HG03108 (cell line): ENCODE data around the gene CCT5.

Experiments
- ATAC-seq: cut with Tn5 transposase; IDR thresholded peaks from one replicate; pipeline ENCODE4 v1.9.1; 2021; ENCODE audit warnings: moderate library complexity; ENCODE audit not compliant: unreplicated experiment

CCT5 gene

GRCh38 chr5:10249948-10250805 lies at the start of gene CCT5:
Gene CCT5, plus strand, starts transcription at chr5:10250280. Its CDS starts 61 bp downstream, at chr5:10250341.
- ATAC-seq = peak; percentile 80

DNA sequence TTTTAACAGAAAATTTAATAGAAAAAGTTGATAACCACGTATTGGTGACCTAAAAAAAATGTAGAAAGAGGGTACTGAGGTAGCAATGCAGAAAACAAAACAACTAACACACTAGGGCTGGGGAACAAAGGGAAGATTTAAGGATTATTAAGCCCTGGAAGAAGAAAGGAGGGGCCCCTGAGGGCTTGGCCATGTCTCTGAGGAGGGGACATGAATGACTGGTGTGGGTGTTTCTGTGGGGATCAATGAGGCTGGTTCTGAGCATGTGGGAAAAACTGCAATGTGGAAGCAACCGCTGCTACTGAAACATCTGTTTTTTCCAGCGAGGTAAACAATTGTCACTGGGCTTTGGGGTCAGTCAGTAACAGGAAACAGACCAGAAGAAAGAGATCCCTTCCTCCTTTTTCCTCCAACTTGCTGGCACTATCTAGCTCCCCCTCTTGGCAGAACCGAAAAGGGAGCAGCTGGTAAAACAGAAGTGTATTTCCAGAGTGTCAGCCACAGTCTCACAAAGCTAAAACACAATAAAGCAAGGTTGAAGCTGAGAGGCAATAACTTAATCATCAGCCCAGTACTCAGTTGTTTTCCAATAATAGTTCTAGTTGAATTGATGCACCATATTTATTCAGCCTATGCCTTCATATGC lies 48.7 kb upstream of the CCT5 start:
- ATAC-seq = no peak

DNA sequence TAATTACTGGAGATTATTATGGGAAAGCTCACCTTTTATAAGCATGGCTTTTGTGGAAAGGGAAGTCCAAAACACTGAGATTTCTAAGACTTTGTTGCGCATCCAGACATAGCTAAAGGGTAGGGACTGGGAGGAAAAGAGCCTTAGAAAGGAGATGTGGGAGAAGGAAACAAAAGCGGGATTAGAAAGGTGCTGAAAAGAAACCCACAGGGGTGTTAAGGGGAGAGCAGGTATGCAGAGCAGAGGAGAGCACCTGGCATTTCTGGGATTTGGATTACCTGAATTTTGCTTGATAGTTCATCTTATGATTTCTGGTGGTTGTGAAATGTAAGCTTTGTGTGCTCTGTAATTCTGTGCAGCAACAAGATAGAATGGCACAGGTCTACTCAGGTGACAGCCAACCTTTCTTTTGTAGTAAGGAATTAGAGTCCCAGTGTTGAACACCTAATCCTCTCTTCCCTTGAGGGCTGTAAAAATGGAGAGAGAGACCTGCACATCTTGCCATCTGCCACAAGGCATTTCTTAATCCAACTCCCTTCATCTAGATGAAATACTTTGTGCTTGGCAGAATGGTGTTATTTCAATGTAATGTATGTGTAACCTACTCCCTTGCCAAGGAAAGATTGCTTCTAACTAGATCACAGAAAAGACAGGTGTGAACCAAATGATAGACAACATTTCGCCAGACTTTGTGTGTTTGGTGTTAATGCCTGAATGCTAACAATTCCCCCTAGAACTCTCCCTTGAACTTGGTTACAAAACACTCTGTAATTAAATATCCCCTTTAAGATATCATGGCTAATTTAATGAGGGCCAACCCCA lies 47.8 kb upstream of the CCT5 start:
- no peak for ATAC-seq

DNA sequence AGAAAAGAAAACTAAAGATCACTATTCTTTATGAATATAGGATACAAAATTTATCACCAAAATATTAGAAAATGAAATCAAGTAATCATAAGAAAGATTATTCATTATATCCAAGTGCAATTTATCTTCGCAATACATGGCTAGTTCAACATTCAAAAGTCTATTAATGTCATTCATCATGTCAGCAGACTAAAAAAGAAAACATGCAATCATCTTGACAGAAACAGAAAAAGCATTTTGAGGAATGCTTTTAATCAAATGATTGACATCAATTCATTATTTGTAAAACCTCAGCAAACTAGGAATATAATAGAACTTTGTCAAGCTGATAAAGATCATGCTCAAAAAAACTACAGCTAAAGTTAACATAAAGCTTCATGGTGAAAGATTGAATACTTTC lies 41.1 kb upstream of the CCT5 start:
- ATAC-seq = no peak

DNA sequence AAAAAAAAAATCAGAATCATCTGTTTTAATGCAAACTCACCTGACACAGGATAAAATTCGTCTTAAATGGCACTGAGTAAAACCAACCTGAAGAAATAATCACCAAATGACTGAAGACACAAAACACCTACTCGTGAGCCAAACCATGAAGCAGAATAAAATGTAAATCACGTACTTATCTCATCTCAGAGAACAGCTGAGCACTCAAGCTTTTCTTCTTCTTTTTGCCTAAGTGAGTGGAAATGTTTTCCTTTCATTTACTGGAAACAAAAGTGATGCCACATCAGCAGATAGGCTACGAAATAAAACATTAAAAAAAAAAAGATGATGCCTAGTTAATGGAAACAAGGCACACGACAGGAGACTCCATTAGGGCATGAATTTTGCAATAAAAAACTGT lies 36.8 kb upstream of the CCT5 start:
- ATAC-seq = no peak

DNA sequence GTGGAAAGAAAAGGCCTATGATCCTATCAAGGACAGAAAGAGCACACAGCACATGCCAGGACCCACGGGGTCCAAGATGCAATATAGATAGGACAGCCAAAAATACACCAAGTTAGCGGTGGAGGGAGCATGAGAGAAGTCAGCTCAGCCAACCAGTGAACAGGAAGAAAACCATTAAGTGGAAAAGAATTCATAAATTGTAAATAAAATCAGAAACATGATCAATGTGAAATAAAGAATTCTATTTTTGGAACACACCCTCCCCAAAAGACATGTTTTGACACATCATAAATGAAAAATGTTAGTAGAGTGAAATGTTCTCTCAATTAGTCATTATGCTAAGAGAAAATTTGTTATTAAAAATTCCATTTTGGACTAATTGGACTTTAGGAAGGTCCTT lies 36.0 kb upstream of the CCT5 start:
- ATAC-seq = no peak

DNA sequence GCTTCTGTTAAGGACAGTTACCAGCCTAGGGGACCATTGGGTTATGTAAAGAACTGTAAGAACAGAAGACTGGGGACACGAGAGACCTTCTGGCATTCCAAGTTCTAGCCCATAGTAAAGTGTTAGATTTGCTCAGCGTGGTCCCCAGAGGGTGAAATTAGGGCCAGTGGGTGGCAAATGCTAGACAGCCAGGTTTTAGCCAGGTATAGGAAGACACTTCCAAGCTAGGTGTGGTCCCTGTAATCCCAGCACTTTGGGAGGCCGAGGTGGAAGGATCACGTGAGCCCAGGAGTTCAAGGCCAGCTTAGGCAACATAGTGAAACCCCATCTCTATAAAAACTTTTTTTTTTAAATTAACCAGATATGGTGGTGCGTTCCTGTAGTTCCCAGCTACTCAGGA lies 34.7 kb upstream of the CCT5 start:
- ATAC-seq = no peak

GRCh38 chr5:10216107-10216506 lies 34.0 kb upstream of the CCT5 start:
- no peak for ATAC-seq

DNA sequence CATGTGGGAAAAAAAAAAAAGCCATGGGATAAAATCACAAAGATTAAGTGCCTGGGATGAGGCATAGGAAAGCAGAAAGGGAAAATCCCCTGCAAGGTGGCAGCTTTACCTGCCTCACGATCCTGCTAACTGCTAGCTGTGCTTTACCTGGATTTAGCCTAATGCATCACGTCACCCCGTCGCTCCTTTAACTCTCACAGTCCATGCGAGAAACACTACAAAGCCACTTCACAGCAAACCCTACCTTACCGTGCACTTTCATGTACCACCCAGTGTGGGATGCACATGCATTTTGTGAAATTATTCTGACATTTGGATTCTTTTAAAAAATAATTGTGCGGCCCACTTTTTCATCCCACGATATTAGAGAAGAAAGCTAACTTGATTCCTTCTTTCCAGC lies 31.4 kb upstream of the CCT5 start:
- no peak for ATAC-seq

GRCh38 chr5:10219068-10219467 lies 31.0 kb upstream of the CCT5 start:
- ATAC-seq = no peak

GRCh38 chr5:10220248-10220647 lies 29.8 kb upstream of the CCT5 start:
- ATAC-seq = no peak

DNA sequence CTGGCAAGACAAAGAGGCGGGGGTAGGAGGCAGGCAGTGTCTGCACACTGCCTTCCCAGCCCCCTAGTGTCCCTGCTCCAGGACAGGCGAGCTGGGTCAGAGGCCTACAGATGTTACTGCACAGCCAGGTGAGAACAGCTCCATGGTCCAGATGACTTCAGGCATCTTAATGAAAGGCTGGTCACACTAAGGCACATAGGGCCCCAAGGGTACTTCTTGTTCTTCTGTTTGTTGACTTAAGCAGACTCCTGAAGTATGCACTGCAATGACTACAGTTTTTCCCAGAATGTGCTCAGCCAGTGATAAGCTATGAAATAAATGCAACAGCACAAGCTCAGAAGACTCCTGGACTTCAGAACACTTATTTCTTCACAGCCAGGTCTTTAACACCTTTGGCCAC lies 27.8 kb upstream of the CCT5 start:
- ATAC-seq = no peak

DNA sequence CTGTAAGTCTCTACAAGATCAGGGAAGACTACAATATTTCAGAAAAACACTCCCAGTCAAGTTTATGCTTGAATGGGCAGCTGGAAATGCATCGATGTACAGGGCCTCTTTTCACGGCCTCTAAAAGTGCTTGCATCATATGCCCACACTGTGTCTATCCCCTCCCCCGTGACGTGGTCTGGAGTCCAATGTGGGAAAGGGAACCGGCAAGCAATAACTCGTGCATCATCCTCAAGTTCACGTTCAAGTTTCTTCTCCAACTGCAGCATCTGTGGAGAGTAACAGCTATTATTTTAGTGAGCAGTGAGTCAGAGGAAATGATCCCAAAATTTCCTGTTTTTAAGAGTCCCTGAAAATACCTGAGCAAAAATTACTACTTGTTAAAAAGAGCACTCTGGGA lies 22.7 kb upstream of the CCT5 start:
- ATAC-seq = no peak

- ATAC-seq = no peak
These were observed 21.8 kb upstream of the CCT5 start for GRCh38 chr5:10228288-10228687.

GRCh38 chr5:10229306-10230048 lies 20.6 kb upstream of the CCT5 start:
- ATAC-seq = no peak

DNA sequence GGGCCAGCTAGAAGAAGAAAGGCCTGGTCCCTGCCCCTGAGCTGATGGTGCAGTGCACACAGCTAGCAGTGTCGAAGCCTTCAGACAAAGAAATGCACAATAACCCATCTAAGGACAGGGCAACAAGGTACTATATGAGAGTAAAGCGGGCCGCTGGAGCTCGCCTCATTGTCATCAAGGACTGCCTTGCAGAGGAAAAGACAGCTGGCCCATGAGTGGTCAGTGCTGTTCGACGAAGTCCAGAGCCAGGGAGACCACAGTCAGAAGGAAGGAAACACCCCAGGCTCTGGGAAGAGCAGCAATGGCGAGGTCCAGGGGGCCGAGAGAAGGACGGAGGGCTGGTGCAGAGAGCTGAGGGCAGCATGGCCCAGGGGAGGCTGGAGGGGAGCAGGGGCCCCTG lies 17.7 kb upstream of the CCT5 start:
- ATAC-seq = no peak

DNA sequence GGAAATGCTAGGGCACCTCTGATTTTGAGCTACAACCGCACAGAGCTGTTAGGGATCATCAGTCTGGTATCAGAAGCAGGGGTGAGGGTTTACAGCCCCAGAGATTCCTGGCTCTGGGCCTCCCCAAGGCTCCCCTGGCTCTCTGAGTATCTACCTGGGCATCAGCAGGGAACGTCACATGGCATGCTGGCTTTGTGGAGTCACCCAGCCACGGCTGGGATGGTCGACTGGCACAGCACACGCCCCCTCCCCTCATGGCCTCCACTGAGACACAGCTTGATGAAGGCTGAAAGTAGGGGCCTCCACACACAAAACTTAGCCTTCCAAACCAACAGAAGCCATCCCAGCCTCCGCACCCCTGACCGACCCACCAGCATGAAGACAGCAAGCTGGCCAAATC lies 17.1 kb upstream of the CCT5 start:
- ATAC-seq = no peak

DNA sequence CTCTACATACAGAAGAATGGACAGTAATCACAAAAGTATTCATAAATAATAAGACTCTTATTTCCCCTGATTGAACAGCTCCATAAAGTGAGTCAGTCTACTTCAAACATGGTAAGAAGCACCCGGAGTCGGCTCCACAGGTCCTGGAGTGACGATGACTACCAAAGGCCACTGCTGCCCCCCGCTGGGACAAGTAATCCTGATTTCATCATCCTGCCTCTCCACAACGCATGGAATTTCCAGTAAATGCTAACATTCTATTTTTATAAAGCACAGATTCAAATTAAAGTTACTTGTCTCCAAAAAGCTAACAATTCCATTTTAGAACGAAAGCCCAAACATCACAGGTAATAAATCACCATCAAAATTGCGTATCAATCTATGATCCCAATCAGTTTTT lies 16.6 kb upstream of the CCT5 start:
- ATAC-seq = no peak

DNA sequence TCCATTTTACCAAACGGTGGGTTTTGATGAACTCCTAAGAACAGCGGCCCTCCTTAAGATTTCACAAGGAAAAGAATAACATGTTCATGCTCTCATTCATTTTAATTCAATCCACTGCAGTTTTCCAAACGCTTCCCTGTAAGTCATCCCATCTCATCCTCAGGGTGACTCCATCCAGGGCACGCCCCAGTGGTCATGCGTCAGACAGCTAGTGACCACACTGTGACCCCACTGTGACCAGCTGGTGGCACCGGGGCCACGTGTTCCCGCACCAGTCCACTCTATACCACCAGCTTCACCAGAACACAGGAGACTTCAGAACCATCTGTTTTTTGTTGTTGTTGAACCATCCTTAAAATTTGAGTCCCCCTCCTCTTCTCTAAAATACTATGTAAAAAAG lies 14.7 kb upstream of the CCT5 start:
- no peak for ATAC-seq

- no peak for ATAC-seq
These were observed 6.3 kb upstream of the CCT5 start for GRCh38 chr5:10243660-10244240.
